ACHN (cell line): ENCODE data around the gene PADI1.

Experiments used
- DNase-seq: peaks from one replicate; pipeline ENCODE4 v3.0.0-alpha.2; 2015
- in situ Hi-C: cut with HindIII; loops from 2 replicates; pipeline ENCODE4 v1.10.0; 2017; ENCODE audit warnings: low sequenced_read_pairs, low pct_ligation_motif_present, low pct_unique_long_range_greater_than_20kb

Gene PADI1

GRCh38 chr1:17209430-17209829 is 4.5 kb downstream of the PADI1 start:
- in situ Hi-C loops, result no loop called here
- no peak for DNase-seq

- no peak for DNase-seq
- in situ Hi-C loops, result no loop called here
Observed at GRCh38 chr1:17210176-17210575, 5.2 kb downstream of the PADI1 start.

- in situ Hi-C loops, result no loop called here
- DNase-seq, result no peak
Observed at GRCh38 chr1:17211377-17211776, 6.4 kb downstream of the PADI1 start.

GRCh38 chr1:17212009-17212408 is 7.1 kb downstream of the PADI1 start:
- in situ Hi-C loops, result no loop called here
- DNase-seq, result no peak

GRCh38 chr1:17212487-17213121 is 7.7 kb downstream of the PADI1 start:
- in situ Hi-C loops, result no loop called here
- DNase-seq, result no peak

- in situ Hi-C loops, result no loop called here
- DNase-seq, result no peak
Observed at GRCh38 chr1:17213148-17213781, 8.3 kb downstream of the PADI1 start.

GRCh38 chr1:17213782-17214148 is 8.8 kb downstream of the PADI1 start:
- in situ Hi-C loops, result no loop called here
- DNase-seq, result no peak

- no peak for DNase-seq
- in situ Hi-C loops, result no loop called here
Observed at GRCh38 chr1:17214876-17215544, 10.1 kb downstream of the PADI1 start.

- no peak for DNase-seq
- in situ Hi-C loops, result no loop called here
Observed at GRCh38 chr1:17215545-17215890, 10.6 kb downstream of the PADI1 start.

GRCh38 chr1:17216078-17216477 is 11.2 kb downstream of the PADI1 start:
- DNase-seq, result no peak
- in situ Hi-C loops, result no loop called here

GRCh38 chr1:17217607-17218006 is 12.7 kb downstream of the PADI1 start:
- no peak for DNase-seq
- in situ Hi-C loops, result no loop called here

GRCh38 chr1:17218939-17219338 is 14.0 kb downstream of the PADI1 start:
- in situ Hi-C loops, result no loop called here
- DNase-seq, result no peak

- in situ Hi-C loops, result no loop called here
- DNase-seq, result no peak
Observed at GRCh38 chr1:17220287-17220686, 15.4 kb downstream of the PADI1 start.

- in situ Hi-C loops, result no loop called here
- no peak for DNase-seq
Observed at GRCh38 chr1:17222557-17222956, 17.6 kb downstream of the PADI1 start.

GRCh38 chr1:17224434-17224833 is 19.5 kb downstream of the PADI1 start:
- in situ Hi-C loops, result no loop called here

GRCh38 chr1:17225140-17225539 is 20.2 kb downstream of the PADI1 start:
- DNase-seq, result no peak
- in situ Hi-C loops, result no loop called here

More at GRCh38 chr1:17224434-17224833, 19.5 kb downstream of the PADI1 start:
- DNase-seq, result no peak

- no peak for DNase-seq
- in situ Hi-C loops, result no loop called here
Observed at GRCh38 chr1:17227358-17227915, 22.5 kb downstream of the PADI1 start.

- no peak for DNase-seq
- in situ Hi-C loops, result no loop called here
Observed at GRCh38 chr1:17228619-17229018, 23.7 kb downstream of the PADI1 start.

GRCh38 chr1:17229379-17229778 is 24.5 kb downstream of the PADI1 start:
- DNase-seq, result no peak

GRCh38 chr1:17230106-17230505 is 25.2 kb downstream of the PADI1 start:
- in situ Hi-C loops, result no loop called here

More at GRCh38 chr1:17229379-17229778, 24.5 kb downstream of the PADI1 start:
- in situ Hi-C loops, result no loop called here

More at GRCh38 chr1:17230106-17230505, 25.2 kb downstream of the PADI1 start:
- no peak for DNase-seq
